DOHH2 (cell line): ENCODE data around the gene IFIT2.

Source experiments
- EZH2phosphoT487 ChIP-seq: fragments of 200-600 bp; sonication (generic); IDR thresholded peaks from 2 replicates; pipeline ENCODE4 v1.6.1; 2017; ENCODE audit warnings: borderline replicate concordance, mild to moderate bottlenecking, antibody characterized with exemption, low read length, moderate library complexity, mixed read lengths
- TF ChIP-seq, protein P1 (sequence below): fragments of 200-600 bp; sonication (generic); IDR thresholded peaks from one replicate; pipeline ENCODE4 v1.5.1; 2014; ENCODE audit warnings: antibody characterized with exemption, mild to moderate bottlenecking, low read depth, low read length; ENCODE audit not compliant: poor library complexity, severe bottlenecking

- TF ChIP-seq, protein P1, sequence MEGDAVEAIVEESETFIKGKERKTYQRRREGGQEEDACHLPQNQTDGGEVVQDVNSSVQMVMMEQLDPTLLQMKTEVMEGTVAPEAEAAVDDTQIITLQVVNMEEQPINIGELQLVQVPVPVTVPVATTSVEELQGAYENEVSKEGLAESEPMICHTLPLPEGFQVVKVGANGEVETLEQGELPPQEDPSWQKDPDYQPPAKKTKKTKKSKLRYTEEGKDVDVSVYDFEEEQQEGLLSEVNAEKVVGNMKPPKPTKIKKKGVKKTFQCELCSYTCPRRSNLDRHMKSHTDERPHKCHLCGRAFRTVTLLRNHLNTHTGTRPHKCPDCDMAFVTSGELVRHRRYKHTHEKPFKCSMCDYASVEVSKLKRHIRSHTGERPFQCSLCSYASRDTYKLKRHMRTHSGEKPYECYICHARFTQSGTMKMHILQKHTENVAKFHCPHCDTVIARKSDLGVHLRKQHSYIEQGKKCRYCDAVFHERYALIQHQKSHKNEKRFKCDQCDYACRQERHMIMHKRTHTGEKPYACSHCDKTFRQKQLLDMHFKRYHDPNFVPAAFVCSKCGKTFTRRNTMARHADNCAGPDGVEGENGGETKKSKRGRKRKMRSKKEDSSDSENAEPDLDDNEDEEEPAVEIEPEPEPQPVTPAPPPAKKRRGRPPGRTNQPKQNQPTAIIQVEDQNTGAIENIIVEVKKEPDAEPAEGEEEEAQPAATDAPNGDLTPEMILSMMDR = no peak
- no peak for TF ChIP-seq EZH2phosphoT487
Measured at GRCh38 chr10:89337484-89337883, 35.6 kb downstream of the IFIT2 start.
